ENCODE data around the gene RFTN1.

GRCh38 chr3:16515885-16516420 is 2.5 kb upstream of the RFTN1 start:
- TF ChIP-seq CTCF (IDR thresholded peaks at IDR 0.05) (no peak), NFE2L2 (conservative IDR thresholded peaks at IDR 0.05; ENCODE audit: low read length) (no peak), SREBF2 (IDR thresholded peaks at IDR 0.05) (no peak), HMGXB4 (CRISPR knock-in tag; IDR thresholded peaks at IDR 0.05; ENCODE audit: borderline replicate concordance) (no peak), MAX (IDR thresholded peaks at IDR 0.05) (no peak), E2F6 (IDR thresholded peaks at IDR 0.05; ENCODE audit: borderline replicate concordance, low read depth) (no peak), MAFK (IDR thresholded peaks at IDR 0.05; ENCODE audit: partially characterized antibody) (no peak), EP300 (IDR thresholded peaks at IDR 0.05) (no peak), ZFP36 (IDR thresholded peaks at IDR 0.05; ENCODE audit: borderline replicate concordance, partially characterized antibody) (no peak), POLR2A (IDR thresholded peaks at IDR 0.05; ENCODE audit: low read length) (no peak)
